T-helper 2 cell (primary cell): ENCODE data around the gene FBXO31.
"Not testable (repeated sequence)": the region's sequence is repeated elsewhere in the genome, so short reads cannot be mapped to it uniquely, and the experiment has no call there.

ENCODE experiments used
- DNase-seq, 5 experiments: peaks; one replicate each; pipeline versions ENCODE4 v3.0.0 to v3.0.0-alpha.2; 2012 to 2022

FBXO31 gene

DNA sequence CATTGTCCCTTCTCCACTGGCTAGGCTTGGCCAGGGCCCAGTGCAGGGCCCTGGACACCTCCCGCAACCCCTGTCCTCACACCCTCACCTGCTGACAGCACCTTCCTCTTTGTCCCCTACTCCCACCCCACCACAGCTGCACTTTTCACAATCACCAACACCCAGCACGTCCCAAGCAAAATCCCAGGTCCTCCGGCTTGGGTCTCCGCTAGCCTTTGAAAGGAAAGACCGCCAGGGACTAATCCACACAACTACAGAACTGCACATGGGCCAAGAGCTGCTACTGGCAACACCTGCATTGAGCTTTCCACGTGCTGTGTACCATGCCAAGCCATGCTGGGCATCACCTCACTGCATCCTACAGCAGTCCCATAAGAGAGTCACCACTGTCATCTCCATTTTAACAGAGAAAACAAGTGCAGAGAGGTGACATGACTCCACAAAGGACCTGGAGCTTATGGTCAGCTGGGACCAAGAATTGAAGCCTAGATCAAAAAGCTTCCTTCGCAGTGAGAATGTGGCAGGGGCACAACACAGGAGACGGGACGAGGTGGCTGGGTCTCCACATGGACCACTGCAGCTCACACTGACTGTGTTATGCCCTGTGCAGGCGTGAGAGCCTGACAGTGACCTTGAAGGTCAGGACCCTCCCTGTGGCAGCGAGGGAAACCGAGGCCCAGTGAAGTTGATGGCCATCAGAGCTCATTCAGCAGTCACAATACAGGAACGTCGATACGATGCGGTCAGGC, 22.5 kb downstream of the FBXO31 start:
- no peak for DNase-seq

DNA sequence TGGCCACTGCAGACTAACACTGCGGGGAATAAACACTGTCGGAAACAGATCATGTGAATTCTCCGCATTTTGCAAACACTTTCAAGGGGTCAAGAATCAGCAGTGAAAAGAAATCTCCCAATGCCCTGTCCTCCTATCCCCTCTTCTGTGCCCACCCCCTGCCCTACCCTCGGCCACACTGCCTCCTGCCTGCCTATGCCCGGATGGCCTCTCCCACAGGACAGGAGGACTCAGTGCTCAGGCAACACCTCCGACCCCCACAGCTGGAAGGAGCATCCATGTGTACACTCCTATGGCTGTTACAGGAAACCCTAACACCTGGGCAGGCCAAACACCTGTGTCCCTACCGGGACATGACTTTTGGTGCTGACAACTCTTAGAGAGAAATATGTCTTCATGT, 24.5 kb downstream of the FBXO31 start:
- DNase-seq = no peak

DNA sequence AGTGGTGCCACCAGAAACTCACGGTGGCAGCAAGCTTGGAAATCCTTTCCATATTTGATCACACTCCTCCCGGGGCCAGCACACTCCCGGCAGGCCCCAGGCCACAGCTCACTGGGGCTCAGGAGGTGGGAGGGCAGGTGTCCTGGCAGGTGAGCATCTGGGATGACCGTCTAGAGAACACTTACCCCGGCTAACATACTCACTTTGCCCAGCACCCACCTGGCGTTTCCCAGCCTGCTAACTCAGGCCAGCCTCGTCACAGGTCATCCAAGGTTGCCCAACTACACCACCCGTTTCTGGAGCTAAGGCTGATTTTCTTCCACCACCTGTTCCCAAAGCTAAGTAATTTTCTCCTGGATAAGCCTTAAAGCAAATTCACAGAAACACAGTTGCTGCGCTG, 24.9 kb downstream of the FBXO31 start:
- no peak for DNase-seq

GRCh38 chr16:87358250-87358649, 25.3 kb downstream of the FBXO31 start:
- no peak for DNase-seq

DNA sequence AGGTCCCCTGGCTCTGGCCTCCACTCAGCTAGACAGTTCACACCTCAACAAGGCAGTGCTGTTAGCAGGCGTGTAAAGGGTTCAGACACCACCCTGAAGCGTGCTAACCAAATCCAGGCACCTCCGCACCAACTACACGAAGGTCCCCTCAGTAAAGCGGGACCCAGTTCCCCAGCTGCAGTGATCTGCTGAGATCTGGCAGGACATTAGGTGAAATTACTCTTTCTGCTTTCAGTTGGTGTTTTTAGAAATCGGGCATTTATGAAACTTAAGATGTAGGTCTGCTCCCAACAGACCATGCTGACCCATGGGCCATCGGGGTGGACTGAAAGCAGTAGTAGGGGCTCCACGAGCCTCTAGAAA, 27.1 kb downstream of the FBXO31 start:
- DNase-seq = no peak

GRCh38 chr16:87353613-87354012, 30.0 kb downstream of the FBXO31 start:
- DNase-seq = no peak

DNA sequence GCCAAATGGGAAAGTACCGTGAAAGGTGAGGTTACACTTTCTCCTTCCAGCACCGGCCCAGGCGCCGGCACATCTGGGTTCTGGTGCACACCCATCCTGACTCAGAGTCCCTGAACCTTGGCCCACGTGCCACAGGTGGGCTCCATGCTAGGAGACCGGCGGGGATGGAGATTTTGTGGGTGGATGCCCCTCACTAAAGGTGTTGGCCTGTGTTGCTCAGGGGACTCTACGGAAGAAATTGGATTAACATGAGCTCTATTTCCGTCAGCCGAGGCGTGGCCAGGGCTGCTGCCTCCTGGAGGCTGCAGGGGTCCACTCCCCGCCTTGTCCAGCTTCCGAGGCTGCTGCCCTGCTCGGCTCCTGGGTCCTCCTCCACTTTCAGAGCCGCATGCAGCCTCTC, 30.8 kb downstream of the FBXO31 start:
- no peak for DNase-seq

DNA sequence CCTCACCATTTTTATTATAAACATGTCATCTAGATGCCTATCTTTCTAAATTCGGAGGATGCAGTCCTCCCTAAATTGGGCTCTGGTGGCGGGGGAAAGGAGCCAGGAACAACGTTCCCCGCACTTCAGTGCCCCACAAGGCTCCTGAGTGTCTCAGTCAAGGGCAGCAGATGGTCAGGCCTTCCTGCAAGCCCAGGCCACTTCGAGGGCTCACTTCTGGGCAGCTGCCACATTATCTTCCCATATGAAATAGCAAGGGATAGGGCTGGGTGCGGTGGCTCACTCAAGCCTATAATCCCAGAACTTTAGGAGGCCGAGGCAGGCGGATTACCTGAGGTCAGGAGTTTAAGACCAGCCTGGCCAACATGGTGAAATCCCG, 32.3 kb downstream of the FBXO31 start:
- no peak for DNase-seq

- DNase-seq = no peak
Observed at GRCh38 chr16:87350681-87351319, 32.8 kb downstream of the FBXO31 start.

DNA sequence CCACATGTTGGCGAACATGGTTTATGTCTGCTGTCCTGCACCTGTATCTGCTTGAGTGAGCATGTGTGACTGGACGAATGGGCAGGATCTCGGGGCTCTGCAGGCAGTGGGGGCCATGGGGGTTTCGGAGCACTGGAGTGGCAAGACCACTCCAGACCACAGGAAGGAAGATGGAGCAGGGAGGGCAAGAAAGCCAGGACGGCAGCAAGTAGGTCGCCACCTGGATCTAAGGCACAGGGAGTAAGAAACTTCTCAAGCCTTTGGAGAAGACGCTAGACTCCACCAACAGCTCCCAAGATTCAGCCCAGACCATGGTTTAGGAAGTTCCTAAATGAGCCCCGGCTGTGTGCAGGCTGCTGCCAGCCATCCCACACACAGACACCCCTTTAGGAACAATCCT, 33.5 kb downstream of the FBXO31 start:
- DNase-seq = no peak

GRCh38 chr16:87348616-87349157, 34.9 kb downstream of the FBXO31 start:
- no peak for DNase-seq

- no peak for DNase-seq
Observed at GRCh38 chr16:87347932-87348615, 35.5 kb downstream of the FBXO31 start.

- DNase-seq = no peak
Observed at GRCh38 chr16:87346517-87347060, 37.0 kb downstream of the FBXO31 start.

DNA sequence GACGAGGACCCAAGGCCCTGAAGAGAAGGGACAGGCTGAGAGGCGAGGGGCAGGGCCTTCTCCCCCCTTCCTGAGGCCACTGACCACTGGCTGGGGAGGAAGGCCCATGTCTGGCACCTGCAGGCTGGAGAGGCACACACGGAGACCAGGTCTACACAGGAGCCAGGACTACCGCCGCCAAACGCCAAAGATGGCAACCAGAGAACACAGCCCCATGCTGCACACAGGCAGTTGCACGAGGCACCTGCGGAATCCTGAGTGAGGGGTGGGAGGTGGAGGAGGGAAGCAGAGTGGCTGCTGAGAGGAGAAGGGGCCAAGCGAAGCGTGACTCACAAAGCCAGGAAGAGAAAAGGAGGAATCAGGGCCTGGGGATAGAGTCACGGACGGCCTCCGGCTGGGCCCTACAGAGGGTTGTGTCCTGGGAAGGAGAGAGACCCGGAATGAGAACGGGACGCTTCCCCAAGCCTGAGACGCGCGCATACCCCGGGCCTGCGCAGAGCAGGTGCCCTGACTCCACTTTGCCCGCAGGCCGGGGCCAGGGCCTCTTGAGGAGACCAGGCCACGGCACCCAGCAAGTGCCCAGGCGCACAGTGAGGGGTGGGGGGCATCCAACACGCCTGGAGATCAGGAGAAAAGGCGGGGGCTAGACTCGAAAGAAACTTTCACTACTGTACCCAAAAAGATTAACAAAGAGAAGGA, 37.7 kb downstream of the FBXO31 start:
- no peak for DNase-seq

- DNase-seq = peak in 3 of 5 experiments; percentile 30 to 88 (median 60)
Observed at GRCh38 chr16:87344931-87345631, 38.5 kb downstream of the FBXO31 start.

- no peak for DNase-seq
Observed at GRCh38 chr16:87344165-87344930, 39.2 kb downstream of the FBXO31 start.

DNA sequence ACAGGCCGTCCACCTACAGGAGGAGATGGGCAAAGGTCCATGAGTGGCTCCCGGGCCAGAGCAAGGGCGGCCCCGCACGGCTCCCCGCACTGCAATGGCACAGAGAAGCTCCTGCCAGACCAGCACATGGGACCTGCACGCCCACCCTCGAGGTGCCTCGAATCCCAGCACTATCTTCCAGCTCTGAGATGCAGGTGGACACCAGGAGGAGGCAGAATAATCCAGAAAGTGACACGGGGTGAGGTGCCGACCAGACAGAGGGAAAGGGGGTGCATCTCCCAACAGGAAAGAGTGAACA, 39.9 kb downstream of the FBXO31 start:
- no peak for DNase-seq

DNA sequence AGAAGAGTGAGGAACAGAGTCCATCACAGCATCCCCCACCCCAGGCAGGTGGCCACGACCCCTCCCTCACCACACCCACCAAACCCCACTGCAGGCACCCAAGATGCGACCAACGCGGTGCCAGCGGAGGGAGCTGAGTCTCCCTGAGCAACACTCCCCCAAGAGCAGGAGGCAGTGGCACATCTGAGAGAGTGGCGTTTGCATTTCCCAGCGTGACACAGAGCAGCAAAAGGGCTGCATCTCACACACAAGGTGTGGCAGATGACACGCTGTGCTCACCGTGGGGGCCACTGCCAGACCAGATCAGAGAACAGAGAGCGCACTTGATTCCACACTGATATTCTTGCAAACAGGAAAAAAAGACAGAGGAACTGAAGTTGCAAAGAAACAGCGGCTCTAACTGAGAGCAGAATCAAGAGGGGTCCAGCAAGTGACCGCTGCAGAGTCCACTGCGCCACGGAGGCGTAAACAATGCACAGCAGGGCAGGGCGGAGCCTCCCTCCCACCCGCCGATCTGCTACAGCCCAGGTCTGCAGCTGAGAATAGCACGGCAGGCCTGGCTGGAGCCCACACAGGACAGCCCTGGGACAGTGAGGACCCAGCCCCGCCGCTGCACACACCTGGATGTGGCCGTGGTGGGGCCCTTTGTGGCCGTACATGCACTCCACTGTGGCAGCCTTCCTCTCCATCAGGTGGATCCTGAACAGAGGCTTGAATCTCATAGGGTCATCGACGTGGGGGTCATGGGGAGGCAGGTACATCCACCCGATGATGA, 40.4 kb downstream of the FBXO31 start:
- no peak for DNase-seq

GRCh38 chr16:87342504-87342903, 41.1 kb downstream of the FBXO31 start:
- no peak for DNase-seq

DNA sequence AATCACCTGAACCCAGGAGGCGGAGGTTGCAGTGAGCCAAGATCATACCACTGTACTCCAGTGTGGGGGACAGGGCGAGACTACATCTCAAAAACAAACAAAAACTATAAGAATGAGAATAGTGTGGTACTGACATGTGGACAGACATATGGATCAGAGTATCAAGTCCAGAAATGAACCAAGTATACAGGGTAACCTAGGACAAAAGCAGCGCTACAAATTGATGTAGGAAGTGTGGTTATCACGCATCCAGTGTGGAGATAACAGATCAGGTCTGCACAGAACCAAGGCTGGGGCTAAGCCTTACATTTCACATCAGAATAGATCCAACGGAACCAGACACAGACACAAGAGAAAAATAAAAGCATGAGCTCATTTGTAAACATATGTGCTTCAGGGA, 43.4 kb downstream of the FBXO31 start:
- DNase-seq = no peak

GRCh38 chr16:87339724-87340105, 43.9 kb downstream of the FBXO31 start:
- DNase-seq = not testable (repeated sequence)
